Mesodermal cell (in vitro differentiated cells): ENCODE measurements around the gene NIFK. TPM values are rescaled to one million over a fixed set of nuclear protein-coding genes. Genes with fewer than 3 reads are reported as not detected.

ENCODE experiments used
- H3K27ac ChIP-seq: 2 replicates; pipeline ENCODE4 v1.7.0; 2013; ENCODE audit warnings: mild to moderate bottlenecking, low read depth, low read length, moderate library complexity; ENCODE audit not compliant: severe bottlenecking
- H3K36me3 ChIP-seq: 2 replicates; pipeline ENCODE4 v1.7.1; 2013; ENCODE audit warnings: mild to moderate bottlenecking, low read length, moderate library complexity; ENCODE audit not compliant: control insufficient read depth, insufficient read depth
- H3K4me1 ChIP-seq: one replicate; pipeline ENCODE4 v1.7.1; 2013; ENCODE audit warnings: mild to moderate bottlenecking, low read length; ENCODE audit not compliant: insufficient read depth, control insufficient read depth, poor library complexity, severe bottlenecking
- H3K4me3 ChIP-seq: 2 replicates; pipeline ENCODE4 v1.7.0; 2013; ENCODE audit warnings: low read length, control low read depth, mild to moderate bottlenecking; ENCODE audit not compliant: insufficient read depth, poor library complexity, severe bottlenecking; ENCODE audit errors: extremely low read depth
- H3K9me3 ChIP-seq: 2 replicates; pipeline ENCODE4 v1.7.1; 2013; ENCODE audit warnings: mild to moderate bottlenecking, low read length, moderate library complexity; ENCODE audit not compliant: control insufficient read depth
- WGBS, 2 experiments: methylation state at CpG; one replicate each; pipeline ENCODE4 v1.1.5; 2013; ENCODE audit warnings: missing lambda C conversion rate in 2 of 2; ENCODE audit not compliant: insufficient coverage in 2 of 2; 5-methylcytosine and 5-hydroxymethylcytosine counted together
- polyA plus RNA-seq, 2 experiments: library from polyadenylated mRNA; stranded (reverse); fragments of 50-300 nt; gene quantifications; one replicate each; pipeline ENCODE4 v1.2.3, GENCODE V29; 2013

The NIFK gene
- 62.9 TPM for polyA plus RNA-seq (2013, experiment 1 of 2)
- 67.3 TPM for polyA plus RNA-seq (2013, experiment 2 of 2)

DNA sequence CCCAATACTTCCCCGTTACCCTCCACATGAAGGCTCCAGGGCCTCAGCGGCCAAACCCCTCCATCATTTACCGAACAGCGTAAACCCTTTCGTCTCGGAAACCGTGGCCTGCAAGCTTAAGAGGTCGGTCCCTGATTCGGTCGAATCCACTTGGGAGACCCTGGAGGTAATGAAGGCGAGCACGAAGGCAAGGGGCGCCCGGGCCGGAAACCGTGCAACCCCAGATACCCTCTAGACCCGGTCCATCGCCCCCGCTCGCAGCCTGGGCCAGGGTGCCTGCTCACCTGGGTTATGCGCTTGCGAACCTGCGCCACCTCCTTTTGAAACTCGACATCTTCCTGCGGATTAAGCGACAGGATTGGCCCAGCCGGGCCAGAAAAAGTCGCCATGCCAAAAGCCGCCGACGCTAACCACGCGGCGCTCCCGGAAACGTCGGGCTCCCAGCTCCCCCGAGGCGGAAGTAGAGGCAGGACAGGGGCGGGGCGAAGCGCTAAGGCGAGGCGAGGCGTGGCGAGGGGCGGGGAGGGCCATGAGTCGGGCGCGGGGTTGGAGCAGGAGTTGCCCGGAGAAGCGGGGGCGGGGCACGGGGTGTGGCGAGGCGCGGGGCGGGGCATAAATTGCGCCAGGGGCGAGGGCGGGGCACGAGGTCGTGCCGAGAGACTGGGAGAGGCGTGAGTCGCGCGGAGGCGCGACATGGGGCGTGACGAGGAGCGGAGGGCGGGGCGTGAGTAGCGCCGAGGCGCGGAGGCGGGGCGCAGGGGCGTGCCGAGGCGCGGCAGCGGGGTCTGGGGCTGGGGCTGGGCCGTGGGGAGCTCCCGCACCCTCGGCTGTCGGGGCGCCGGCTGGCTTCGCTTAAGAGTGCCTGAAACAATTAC, at the start of gene NIFK:
Gene NIFK, minus strand, starts transcription at position 414 of the 875 bp plus-strand sequence. Its CDS starts 25 bp downstream, at position 389.
- H3K27ac ChIP-seq = peak within 1 kb of the TSS; percentile 58
- WGBS, 2 experiments = 0% methylated on average over 70 to 85 of the region's 93 CpGs
- no peaks in the 10 kb centered on the region for H3K9me3 ChIP-seq

DNA sequence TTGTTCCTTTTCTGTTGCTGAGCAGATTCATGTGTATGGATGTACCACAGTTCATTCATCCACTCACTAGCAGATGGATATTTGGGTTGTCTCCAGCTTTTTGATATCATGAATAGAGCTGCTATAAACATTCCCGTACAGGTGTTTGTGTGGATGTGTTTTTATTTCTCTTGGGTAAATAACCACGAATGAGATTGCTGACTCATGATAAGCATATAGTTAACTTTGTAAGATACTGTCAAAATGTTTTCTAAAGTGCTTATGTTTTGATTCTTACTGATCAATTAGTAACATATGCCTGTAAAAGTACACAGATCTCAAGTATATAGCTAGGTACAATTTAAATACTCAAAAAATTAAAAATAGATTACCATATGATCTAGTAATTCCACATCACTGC, 46.5 kb upstream of the NIFK start:
- WGBS, 2 experiments = no CpG with 5 or more reads among the region's 2 CpGs
- H3K36me3 ChIP-seq = no peaks in the 10 kb centered on the region

More for the DNA sequence above, at the start of gene NIFK:
- Histone ChIP-seq H3K36me3 (peaks cover 28% of the 10 kb centered on the region), H3K4me1 (peaks cover 3% of the 10 kb centered on the region), H3K4me3 (peak within 1 kb of the TSS; percentile 99)

DNA sequence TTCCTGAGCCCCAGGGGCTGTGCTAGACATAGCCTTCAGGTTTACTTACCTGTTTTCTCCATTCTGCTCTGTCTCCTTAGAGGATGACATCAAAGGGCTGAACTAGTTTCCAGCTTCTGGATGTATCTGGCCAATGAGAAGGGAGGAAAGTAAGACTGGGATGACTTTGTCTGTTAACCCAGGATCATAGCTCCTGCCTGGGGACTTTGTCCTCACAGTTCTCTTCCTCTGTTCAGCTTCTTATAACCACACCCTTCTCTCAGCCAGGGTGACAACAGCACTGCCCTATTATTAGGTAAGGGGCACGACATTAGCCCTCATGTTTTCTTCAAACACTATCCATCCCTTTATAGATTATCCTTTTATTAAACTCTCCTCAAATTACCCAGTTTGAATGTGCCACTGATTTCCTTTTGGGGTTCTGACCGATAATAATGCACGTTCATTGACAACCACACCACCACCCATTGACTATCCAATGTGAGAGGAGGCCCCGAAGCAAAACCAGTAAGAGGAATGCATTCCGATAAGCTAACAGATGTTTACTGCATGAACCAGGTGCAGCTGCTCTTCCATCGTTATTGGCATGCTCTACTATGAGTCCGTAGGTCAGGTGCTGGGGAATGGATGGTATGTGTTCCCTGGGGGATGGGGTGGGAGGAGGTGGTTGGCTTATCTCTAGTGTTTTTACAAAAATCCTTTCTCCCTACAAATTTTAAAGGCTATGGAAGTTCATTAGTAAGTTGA, 42.2 kb upstream of the NIFK start:
- Histone ChIP-seq H3K9me3 (no peaks in the 10 kb centered on the region), H3K27ac (no peak overlapping the region), H3K4me1 (no peaks in the 10 kb centered on the region), H3K4me3 (no peak overlapping the region), H3K36me3 (no peaks in the 10 kb centered on the region)
- 83 to 87% methylated on average over 5 of the region's 7 CpGs for WGBS, 2 experiments

More for the DNA sequence above, 46.5 kb upstream of the NIFK start:
- H3K27ac ChIP-seq = no peak overlapping the region
- no peak overlapping the region for H3K4me3 ChIP-seq
- no peaks in the 10 kb centered on the region for H3K9me3 ChIP-seq
- no peaks in the 10 kb centered on the region for H3K4me1 ChIP-seq

DNA sequence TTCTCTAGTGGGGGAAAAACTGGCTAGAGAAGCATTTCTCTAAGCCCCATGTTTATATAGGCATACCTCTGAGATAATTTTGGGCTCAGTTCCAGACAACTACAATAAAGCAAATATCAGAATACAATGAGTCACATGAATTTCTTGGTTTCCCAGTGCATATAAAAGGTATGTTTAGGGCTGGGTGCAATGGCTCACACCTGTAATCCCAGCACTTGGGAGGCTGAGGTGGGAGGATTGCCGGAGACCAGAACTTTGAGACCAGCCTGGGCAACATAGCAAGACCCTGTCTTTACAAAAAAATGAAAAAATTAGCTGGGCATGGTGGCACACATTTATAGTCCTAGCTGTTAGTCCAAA, 41.0 kb upstream of the NIFK start:
- no peak overlapping the region for H3K27ac ChIP-seq
- H3K9me3 ChIP-seq = no peaks in the 10 kb centered on the region
- H3K36me3 ChIP-seq = no peaks in the 10 kb centered on the region
- WGBS, 2 experiments = 78 to 100% methylated on average over 1 of the region's 1 CpG
- no peaks in the 10 kb centered on the region for H3K4me1 ChIP-seq
- H3K4me3 ChIP-seq = no peak overlapping the region

DNA sequence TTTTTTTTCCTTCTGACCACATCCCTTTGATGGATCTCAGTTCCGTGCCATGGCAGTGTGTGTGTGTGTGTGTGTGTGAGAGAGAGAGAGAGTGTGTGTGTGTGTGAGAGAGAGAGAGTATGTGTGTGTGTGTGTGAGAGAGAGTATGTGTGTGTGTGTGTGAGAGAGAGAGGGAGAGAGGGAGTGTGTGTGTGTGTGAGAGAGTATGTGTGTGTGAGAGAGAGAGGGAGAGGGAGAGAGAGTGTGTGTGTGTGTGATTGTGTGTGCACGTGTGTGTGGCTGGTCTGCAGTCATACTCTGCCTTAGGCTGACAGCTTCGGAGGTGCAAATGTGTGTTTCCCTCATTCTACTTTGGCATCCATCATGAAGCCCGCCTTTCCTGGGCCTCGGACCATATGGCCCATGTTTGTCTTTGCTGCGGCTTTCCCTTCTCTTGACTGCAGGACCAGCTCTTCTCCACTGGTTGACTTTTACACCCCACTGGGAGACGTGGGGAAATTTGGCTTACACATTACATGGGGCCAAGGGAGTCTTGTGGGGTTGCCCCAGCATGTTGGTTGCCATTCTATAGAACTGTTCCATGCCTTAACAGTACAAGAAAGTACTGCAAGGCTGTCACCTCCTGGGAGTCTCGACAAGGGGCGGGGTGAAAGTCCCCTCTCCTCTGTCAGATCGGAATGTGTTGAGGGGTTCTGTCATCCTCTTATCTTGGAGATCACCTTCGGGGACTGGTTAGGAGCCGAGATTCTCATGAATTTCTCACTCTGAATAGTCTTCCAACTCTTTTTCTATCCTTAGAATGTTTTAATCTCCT, 40.4 kb upstream of the NIFK start:
- H3K36me3 ChIP-seq = no peaks in the 10 kb centered on the region
- no peak overlapping the region for H3K27ac ChIP-seq
- no peaks in the 10 kb centered on the region for H3K9me3 ChIP-seq
- H3K4me1 ChIP-seq = no peaks in the 10 kb centered on the region
- H3K4me3 ChIP-seq = no peak overlapping the region
- 90 to 91% methylated on average over 6 to 11 of the region's 12 CpGs for WGBS, 2 experiments

DNA sequence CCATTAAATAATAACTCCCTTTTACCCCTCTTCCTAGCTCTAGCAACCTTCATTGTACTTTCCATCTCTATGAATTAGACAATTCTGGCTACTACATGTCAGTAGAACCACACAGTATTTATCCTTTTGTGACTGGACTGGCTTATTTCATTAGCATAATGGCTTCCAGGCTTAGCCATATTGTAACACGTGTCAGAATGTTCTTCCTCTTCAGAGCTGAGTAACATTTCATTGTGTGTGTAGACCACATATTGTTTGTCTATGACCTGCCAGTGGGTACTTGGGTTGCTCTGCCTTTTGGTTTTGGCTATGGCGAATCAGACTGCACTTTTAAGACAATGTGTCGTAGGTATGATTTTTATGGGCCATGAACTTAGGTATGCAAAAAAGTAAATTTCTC, 39.7 kb upstream of the NIFK start:
- Histone ChIP-seq H3K9me3 (no peaks in the 10 kb centered on the region), H3K4me1 (no peaks in the 10 kb centered on the region), H3K4me3 (no peak overlapping the region), H3K36me3 (no peaks in the 10 kb centered on the region), H3K27ac (no peak overlapping the region)
- 83 to 90% methylated on average over 1 of the region's 3 CpGs for WGBS, 2 experiments

DNA sequence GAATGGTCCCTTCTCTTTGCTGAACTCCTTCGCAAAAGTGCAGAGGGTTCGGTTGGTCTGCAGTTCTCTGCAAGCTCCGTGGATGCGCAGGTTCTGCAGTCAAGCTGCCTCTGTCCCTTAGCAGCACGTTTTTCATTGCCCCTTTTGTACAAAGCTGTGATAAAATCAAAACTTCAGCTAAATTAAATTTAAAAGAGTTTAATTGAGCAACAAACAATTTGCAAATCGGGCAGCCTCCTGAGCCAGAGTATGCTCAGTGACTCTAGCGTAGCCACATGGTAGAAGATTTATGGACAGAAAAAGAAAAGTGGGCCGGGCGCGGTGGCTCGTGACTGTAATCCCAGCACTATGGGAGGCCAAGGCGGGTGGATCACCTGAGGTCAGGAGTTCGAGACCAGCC, 37.6 kb upstream of the NIFK start:
- no peak overlapping the region for H3K4me3 ChIP-seq
- H3K27ac ChIP-seq = no peak overlapping the region
- 87 to 98% methylated on average over 11 to 12 of the region's 13 CpGs for WGBS, 2 experiments
- no peaks in the 10 kb centered on the region for H3K9me3 ChIP-seq
- no peaks in the 10 kb centered on the region for H3K4me1 ChIP-seq
- H3K36me3 ChIP-seq = peaks cover 8% of the 10 kb centered on the region

DNA sequence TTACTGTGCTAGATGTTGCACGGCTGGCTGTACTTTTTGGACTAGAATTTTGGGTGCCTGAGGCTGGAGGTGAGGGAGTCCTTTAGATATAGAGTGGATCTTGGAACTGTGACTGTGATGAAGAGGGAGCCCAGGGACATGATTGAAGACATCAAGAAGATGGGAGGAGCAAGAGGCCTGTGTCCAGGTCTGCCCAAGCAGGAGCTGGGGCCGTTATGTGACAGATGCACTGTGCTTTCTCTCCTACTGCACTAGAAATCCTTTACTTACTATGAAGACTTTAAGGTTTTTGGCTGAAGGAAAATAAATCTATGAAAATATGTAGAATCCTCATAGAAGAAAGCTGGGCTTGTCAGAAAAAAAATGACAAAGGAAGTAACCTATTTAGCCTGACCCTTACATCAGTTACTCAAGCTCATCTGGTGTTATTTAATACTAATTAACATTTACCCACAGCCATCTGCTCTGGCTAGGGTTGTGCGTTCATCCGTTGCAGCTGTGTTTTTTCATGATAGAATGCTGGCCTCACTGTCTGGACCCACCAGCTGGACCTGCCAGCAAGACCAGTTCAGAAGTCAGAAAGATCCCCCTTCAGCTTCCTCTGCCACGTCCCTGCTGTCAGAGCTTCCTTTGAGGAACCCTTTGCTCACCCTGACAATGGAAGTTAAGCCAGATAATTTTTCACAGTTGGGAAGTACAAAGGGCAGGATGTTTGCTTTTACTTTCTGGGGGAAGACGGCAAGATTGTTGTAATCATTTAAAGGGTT, 35.5 kb upstream of the NIFK start:
- no peaks in the 10 kb centered on the region for H3K9me3 ChIP-seq
- H3K36me3 ChIP-seq = peaks cover 29% of the 10 kb centered on the region
- H3K27ac ChIP-seq = peak overlapping the region; percentile 36
- H3K4me3 ChIP-seq = no peak overlapping the region
- no peaks in the 10 kb centered on the region for H3K4me1 ChIP-seq
- WGBS, 2 experiments = 86 to 100% methylated on average over 3 of the region's 6 CpGs

DNA sequence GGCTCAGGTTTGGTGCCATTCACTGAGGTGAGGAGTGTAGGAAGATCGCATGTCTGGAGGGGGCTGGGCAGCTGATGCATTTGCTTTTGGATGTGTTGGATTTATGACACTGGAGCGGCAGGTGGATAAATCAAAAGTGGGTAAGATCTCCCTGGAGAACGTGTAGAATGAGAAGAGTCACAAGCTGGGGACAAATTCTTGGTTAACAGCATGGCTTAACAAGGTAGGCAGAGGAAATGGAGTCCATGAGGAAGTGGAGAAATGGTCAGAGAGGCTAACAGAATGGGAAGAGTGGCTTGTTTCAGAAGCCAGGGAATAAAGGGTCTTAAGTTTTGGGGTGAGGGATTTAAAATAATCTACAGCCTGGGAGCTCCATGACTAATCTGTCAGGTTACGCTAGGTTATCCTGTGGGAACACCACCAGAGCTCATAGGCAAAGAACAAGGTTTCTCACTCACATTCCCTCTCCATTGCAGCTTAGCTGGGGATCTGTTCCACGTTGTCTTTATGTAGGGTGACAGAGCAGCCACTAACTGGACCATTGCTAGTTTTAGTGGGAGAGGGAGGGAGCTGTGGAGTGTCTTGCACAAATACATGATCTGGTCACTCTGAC, 31.6 kb upstream of the NIFK start:
- Histone ChIP-seq H3K4me1 (no peaks in the 10 kb centered on the region), H3K27ac (no peak overlapping the region), H3K9me3 (no peaks in the 10 kb centered on the region), H3K4me3 (no peak overlapping the region), H3K36me3 (peaks cover 68% of the 10 kb centered on the region)
- 87% methylated on average over 3 of the region's 5 CpGs for WGBS, 2 experiments
